ENCODE results near the gene FOXP1.

DNA sequence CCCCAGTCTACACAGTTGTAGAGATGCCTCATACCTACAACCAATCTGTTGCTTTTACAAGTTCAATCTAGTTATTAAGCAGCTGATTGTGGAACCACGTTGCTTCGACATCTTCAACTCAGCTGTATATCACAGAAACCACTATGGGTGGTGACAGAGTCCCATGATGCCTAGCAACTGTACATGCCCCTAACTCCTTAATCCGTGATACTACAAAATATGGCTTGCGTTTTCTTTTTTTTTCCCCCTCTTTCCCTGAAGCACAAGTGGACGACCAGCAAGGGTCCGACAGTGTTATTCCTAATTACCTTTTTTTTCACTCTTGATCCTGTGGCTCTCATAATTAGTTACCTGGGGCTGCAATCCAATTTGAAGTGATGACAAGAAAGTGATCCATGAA is 478.6 kb downstream of the FOXP1 start:
- TF ChIP-seq FOXA1 (IDR thresholded peaks at IDR 0.05): no peak
- TF ChIP-seq CTCF (IDR thresholded peaks at IDR 0.05; ENCODE audit: low read depth, low read length, missing input control): no peak
- TF ChIP-seq EGR1 (IDR thresholded peaks at IDR 0.05; ENCODE audit: low read depth in 2 of 2): no peak
- TF ChIP-seq SP1 (IDR thresholded peaks at IDR 0.05): no peak
- TF ChIP-seq YY1 (IDR thresholded peaks at IDR 0.05): no peak
- TF ChIP-seq HNF4A (conservative IDR thresholded peaks at IDR 0.05): no peak
- TF ChIP-seq RAD21 (IDR thresholded peaks at IDR 0.05): no peak
- no peak for TF ChIP-seq ZBTB33 (IDR thresholded peaks at IDR 0.05)
- no peak for TF ChIP-seq ATF3 (IDR thresholded peaks at IDR 0.05)
- TF ChIP-seq TAF1 (conservative IDR thresholded peaks at IDR 0.05): no peak
- TF ChIP-seq MAX (IDR thresholded peaks at IDR 0.05): no peak
- no peak for TF ChIP-seq GABPA (IDR thresholded peaks at IDR 0.05 in 1 of 2, conservative IDR thresholded peaks at IDR 0.05 in 1 of 2)
